Activated naive CD8-positive, alpha-beta T cell (primary cell): ENCODE measurements around the gene MAN1A1.
"Not testable (repeated sequence)": the region's sequence is repeated elsewhere in the genome, so short reads cannot be mapped to it uniquely, and the experiment has no call there.

Experiments
- H3K27ac Mint-ChIP-seq: one replicate; pipeline ENCODE4 v1.8.0; 2021; ENCODE audit warnings: mixed read lengths
- H3K27me3 Mint-ChIP-seq: one replicate; pipeline ENCODE4 v1.8.0; 2021; ENCODE audit warnings: mixed read lengths
- H3K36me3 Mint-ChIP-seq: one replicate; pipeline ENCODE4 v1.8.0; 2021; ENCODE audit warnings: mixed read lengths
- H3K4me1 Mint-ChIP-seq: one replicate; pipeline ENCODE4 v1.8.0; 2021; ENCODE audit warnings: low read depth, mixed read lengths
- H3K4me3 Mint-ChIP-seq: one replicate; pipeline ENCODE4 v1.8.0; 2021; ENCODE audit warnings: mild to moderate bottlenecking, mixed read lengths
- H3K9me3 Mint-ChIP-seq: one replicate; pipeline ENCODE4 v1.8.0; 2021; ENCODE audit warnings: low read depth, mixed read lengths

Gene MAN1A1

GRCh38 chr6:119171864-119172588 is 177.5 kb downstream of the MAN1A1 start:
- H3K36me3 Mint-ChIP-seq: no peaks in the 10 kb centered on the region
- no peaks in the 10 kb centered on the region for H3K27me3 Mint-ChIP-seq
- no peak overlapping the region for H3K27ac Mint-ChIP-seq
- H3K4me1 Mint-ChIP-seq: no peaks in the 10 kb centered on the region
- H3K4me3 Mint-ChIP-seq: no peak overlapping the region
- no peaks in the 10 kb centered on the region for H3K9me3 Mint-ChIP-seq

GRCh38 chr6:119171088-119171841 is 178.3 kb downstream of the MAN1A1 start:
- H3K4me1 Mint-ChIP-seq: no peaks in the 10 kb centered on the region
- H3K36me3 Mint-ChIP-seq: no peaks in the 10 kb centered on the region
- H3K9me3 Mint-ChIP-seq: no peaks in the 10 kb centered on the region
- H3K27ac Mint-ChIP-seq: no peak overlapping the region
- no peaks in the 10 kb centered on the region for H3K27me3 Mint-ChIP-seq
- H3K4me3 Mint-ChIP-seq: no peak overlapping the region

- no peak overlapping the region for H3K27ac Mint-ChIP-seq
- no peak overlapping the region for H3K4me3 Mint-ChIP-seq
- H3K27me3 Mint-ChIP-seq: peaks cover under 1% of the 10 kb centered on the region
- no peaks in the 10 kb centered on the region for H3K36me3 Mint-ChIP-seq
- H3K4me1 Mint-ChIP-seq: no peaks in the 10 kb centered on the region
- H3K9me3 Mint-ChIP-seq: no peaks in the 10 kb centered on the region
Observed at GRCh38 chr6:119170447-119171087, 179.0 kb downstream of the MAN1A1 start.

GRCh38 chr6:119170103-119170446 is 179.5 kb downstream of the MAN1A1 start:
- Mint-ChIP-seq H3K36me3 (no peaks in the 10 kb centered on the region), H3K27me3 (peaks cover 2% of the 10 kb centered on the region), H3K27ac (no peak overlapping the region), H3K9me3 (no peaks in the 10 kb centered on the region), H3K4me3 (no peak overlapping the region), H3K4me1 (no peaks in the 10 kb centered on the region)

GRCh38 chr6:119169355-119169754 is 180.2 kb downstream of the MAN1A1 start:
- not testable (repeated sequence) for H3K4me1 Mint-ChIP-seq, H3K36me3 Mint-ChIP-seq, H3K27me3 Mint-ChIP-seq, H3K9me3 Mint-ChIP-seq, H3K27ac Mint-ChIP-seq, H3K4me3 Mint-ChIP-seq

GRCh38 chr6:119166024-119166784 is 183.4 kb downstream of the MAN1A1 start:
- no peaks in the 10 kb centered on the region for H3K36me3 Mint-ChIP-seq
- H3K9me3 Mint-ChIP-seq: no peaks in the 10 kb centered on the region
- H3K4me3 Mint-ChIP-seq: no peak overlapping the region
- peaks cover 5% of the 10 kb centered on the region for H3K27me3 Mint-ChIP-seq
- no peak overlapping the region for H3K27ac Mint-ChIP-seq
- no peaks in the 10 kb centered on the region for H3K4me1 Mint-ChIP-seq

GRCh38 chr6:119163006-119163405 is 186.6 kb downstream of the MAN1A1 start:
- Mint-ChIP-seq H3K9me3 (no peaks in the 10 kb centered on the region), H3K4me1 (no peaks in the 10 kb centered on the region), H3K36me3 (no peaks in the 10 kb centered on the region), H3K4me3 (no peak overlapping the region), H3K27me3 (peaks cover 11% of the 10 kb centered on the region), H3K27ac (no peak overlapping the region)

GRCh38 chr6:119162134-119162775 is 187.3 kb downstream of the MAN1A1 start:
- H3K27me3 Mint-ChIP-seq: peaks cover 11% of the 10 kb centered on the region
- H3K4me3 Mint-ChIP-seq: no peak overlapping the region
- H3K9me3 Mint-ChIP-seq: no peaks in the 10 kb centered on the region
- H3K4me1 Mint-ChIP-seq: no peaks in the 10 kb centered on the region
- H3K27ac Mint-ChIP-seq: no peak overlapping the region
- H3K36me3 Mint-ChIP-seq: no peaks in the 10 kb centered on the region

GRCh38 chr6:119161438-119161837 is 188.1 kb downstream of the MAN1A1 start:
- Mint-ChIP-seq H3K27ac (no peak overlapping the region), H3K9me3 (no peaks in the 10 kb centered on the region), H3K36me3 (no peaks in the 10 kb centered on the region), H3K4me1 (no peaks in the 10 kb centered on the region), H3K4me3 (no peak overlapping the region), H3K27me3 (peaks cover 11% of the 10 kb centered on the region)

GRCh38 chr6:119160911-119161310 is 188.7 kb downstream of the MAN1A1 start:
- H3K27me3 Mint-ChIP-seq: peaks cover 12% of the 10 kb centered on the region
- no peak overlapping the region for H3K4me3 Mint-ChIP-seq
- H3K36me3 Mint-ChIP-seq: no peaks in the 10 kb centered on the region
- no peak overlapping the region for H3K27ac Mint-ChIP-seq
- H3K9me3 Mint-ChIP-seq: no peaks in the 10 kb centered on the region
- no peaks in the 10 kb centered on the region for H3K4me1 Mint-ChIP-seq

- no peaks in the 10 kb centered on the region for H3K4me1 Mint-ChIP-seq
- H3K27ac Mint-ChIP-seq: no peak overlapping the region
- no peaks in the 10 kb centered on the region for H3K9me3 Mint-ChIP-seq
- no peaks in the 10 kb centered on the region for H3K36me3 Mint-ChIP-seq
- peaks cover 10% of the 10 kb centered on the region for H3K27me3 Mint-ChIP-seq
- no peak overlapping the region for H3K4me3 Mint-ChIP-seq
Observed at GRCh38 chr6:119158057-119158848, 191.3 kb downstream of the MAN1A1 start.

- Mint-ChIP-seq H3K36me3 (no peaks in the 10 kb centered on the region), H3K4me3 (no peak overlapping the region), H3K4me1 (no peaks in the 10 kb centered on the region), H3K27me3 (peaks cover 8% of the 10 kb centered on the region), H3K9me3 (no peaks in the 10 kb centered on the region), H3K27ac (no peak overlapping the region)
Observed at GRCh38 chr6:119157506-119157815, 192.1 kb downstream of the MAN1A1 start.

- H3K9me3 Mint-ChIP-seq: no peaks in the 10 kb centered on the region
- no peaks in the 10 kb centered on the region for H3K4me1 Mint-ChIP-seq
- peaks cover 8% of the 10 kb centered on the region for H3K27me3 Mint-ChIP-seq
- H3K4me3 Mint-ChIP-seq: no peak overlapping the region
- H3K36me3 Mint-ChIP-seq: no peaks in the 10 kb centered on the region
- no peak overlapping the region for H3K27ac Mint-ChIP-seq
Observed at GRCh38 chr6:119156757-119157505, 192.6 kb downstream of the MAN1A1 start.
